ENCODE results near the gene ZBTB39.

Gene ZBTB39

GRCh38 chr12:57044468-57044867 lies 38.1 kb upstream of the ZBTB39 start:
- H3K4me3 Mint-ChIP-seq: no peak overlapping the region
- TF ChIP-seq, protein P1, sequence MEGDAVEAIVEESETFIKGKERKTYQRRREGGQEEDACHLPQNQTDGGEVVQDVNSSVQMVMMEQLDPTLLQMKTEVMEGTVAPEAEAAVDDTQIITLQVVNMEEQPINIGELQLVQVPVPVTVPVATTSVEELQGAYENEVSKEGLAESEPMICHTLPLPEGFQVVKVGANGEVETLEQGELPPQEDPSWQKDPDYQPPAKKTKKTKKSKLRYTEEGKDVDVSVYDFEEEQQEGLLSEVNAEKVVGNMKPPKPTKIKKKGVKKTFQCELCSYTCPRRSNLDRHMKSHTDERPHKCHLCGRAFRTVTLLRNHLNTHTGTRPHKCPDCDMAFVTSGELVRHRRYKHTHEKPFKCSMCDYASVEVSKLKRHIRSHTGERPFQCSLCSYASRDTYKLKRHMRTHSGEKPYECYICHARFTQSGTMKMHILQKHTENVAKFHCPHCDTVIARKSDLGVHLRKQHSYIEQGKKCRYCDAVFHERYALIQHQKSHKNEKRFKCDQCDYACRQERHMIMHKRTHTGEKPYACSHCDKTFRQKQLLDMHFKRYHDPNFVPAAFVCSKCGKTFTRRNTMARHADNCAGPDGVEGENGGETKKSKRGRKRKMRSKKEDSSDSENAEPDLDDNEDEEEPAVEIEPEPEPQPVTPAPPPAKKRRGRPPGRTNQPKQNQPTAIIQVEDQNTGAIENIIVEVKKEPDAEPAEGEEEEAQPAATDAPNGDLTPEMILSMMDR (IDR thresholded peaks at IDR 0.05; ENCODE audit: unreplicated experiment in 3 of 3): no peak
- no peaks in the 10 kb centered on the region for H3K9me3 Mint-ChIP-seq
- peaks cover 19% of the 10 kb centered on the region for H3K27me3 Mint-ChIP-seq (ENCODE audit: low read depth)
- H3K4me1 Mint-ChIP-seq: peaks cover 27% of the 10 kb centered on the region
- H3K36me3 Mint-ChIP-seq (ENCODE audit: low read depth): no peaks in the 10 kb centered on the region
- H3K27ac Mint-ChIP-seq: no peak overlapping the region

- Mint-ChIP-seq H3K4me1 (peaks cover 24% of the 10 kb centered on the region), H3K4me3 (no peak overlapping the region), H3K36me3 (ENCODE audit: low read depth) (no peaks in the 10 kb centered on the region), H3K9me3 (no peaks in the 10 kb centered on the region), H3K27ac (no peak overlapping the region), H3K27me3 (ENCODE audit: low read depth) (peaks cover 23% of the 10 kb centered on the region)
- TF ChIP-seq, protein P1 (IDR thresholded peaks at IDR 0.05; ENCODE audit: unreplicated experiment in 3 of 3): no peak
Observed at GRCh38 chr12:57042695-57043094, 36.3 kb upstream of the ZBTB39 start.

- no peak overlapping the region for H3K27ac Mint-ChIP-seq
- peaks cover 22% of the 10 kb centered on the region for H3K27me3 Mint-ChIP-seq (ENCODE audit: low read depth)
- TF ChIP-seq, protein P1 (IDR thresholded peaks at IDR 0.05; ENCODE audit: unreplicated experiment in 3 of 3): no peak
- H3K4me1 Mint-ChIP-seq: peaks cover 5% of the 10 kb centered on the region
- H3K4me3 Mint-ChIP-seq: no peak overlapping the region
- no peaks in the 10 kb centered on the region for H3K9me3 Mint-ChIP-seq
- no peaks in the 10 kb centered on the region for H3K36me3 Mint-ChIP-seq (ENCODE audit: low read depth)
Observed at GRCh38 chr12:57040750-57041149, 34.4 kb upstream of the ZBTB39 start.

DNA sequence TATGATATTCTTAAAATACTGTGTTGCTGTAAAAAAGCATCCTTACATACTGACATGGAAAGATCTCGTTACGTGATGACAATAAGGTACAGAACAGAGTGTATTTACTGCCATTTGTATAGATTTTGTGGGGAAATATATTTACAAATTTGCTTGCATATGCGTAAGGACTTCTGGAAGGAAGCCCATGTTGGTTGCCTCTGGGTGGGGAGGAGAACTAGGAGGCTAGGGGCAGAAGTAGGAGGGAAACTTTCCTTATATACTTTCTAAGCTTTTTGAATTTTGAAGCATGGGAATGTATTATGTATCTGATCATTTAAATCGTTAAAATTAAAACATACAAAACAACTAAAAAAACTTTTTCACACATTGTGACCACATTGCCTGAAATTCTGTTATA lies 33.9 kb upstream of the ZBTB39 start:
- no peaks in the 10 kb centered on the region for H3K9me3 Mint-ChIP-seq
- no peaks in the 10 kb centered on the region for H3K36me3 Mint-ChIP-seq (ENCODE audit: low read depth)
- no peak overlapping the region for H3K4me3 Mint-ChIP-seq
- TF ChIP-seq, protein P1 (IDR thresholded peaks at IDR 0.05; ENCODE audit: unreplicated experiment in 3 of 3): no peak
- H3K4me1 Mint-ChIP-seq: peaks cover 5% of the 10 kb centered on the region
- no peak overlapping the region for H3K27ac Mint-ChIP-seq
- H3K27me3 Mint-ChIP-seq (ENCODE audit: low read depth): peaks cover 23% of the 10 kb centered on the region

DNA sequence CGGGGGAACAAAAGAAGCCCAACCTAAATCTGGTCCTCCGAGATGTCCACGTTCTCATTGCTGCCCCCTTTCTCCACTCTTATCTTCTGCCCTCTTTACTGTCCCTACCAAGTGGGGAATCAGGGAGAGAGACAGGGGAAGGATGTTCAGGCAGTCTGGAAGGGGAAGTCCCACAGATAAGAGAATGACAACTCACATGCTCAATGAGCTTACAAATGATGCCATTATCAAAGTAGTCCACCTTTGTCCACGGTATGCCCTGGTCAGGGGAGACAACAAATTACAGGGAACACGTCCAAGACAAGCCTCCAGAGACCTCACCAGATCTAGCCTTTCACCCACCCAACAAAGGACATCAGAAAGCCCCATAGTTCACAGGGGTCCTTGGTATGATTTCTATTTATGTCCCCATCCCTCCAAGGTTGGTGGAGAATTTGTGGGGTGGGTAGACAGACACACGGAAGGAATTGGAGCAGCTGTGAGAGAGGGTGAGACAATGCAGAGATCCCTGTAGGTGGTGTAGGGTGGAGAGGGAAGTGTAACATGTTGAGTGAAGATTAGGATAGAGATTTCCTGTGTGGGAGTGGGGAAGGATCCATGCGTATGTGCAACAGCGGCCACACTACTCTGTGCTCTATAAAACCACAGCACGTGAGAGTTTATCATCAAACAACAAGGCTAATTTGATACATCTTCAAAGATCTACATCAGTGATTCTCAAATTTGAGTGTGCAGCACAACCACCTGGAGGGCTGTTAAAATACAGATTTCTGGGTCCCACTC lies 32.9 kb upstream of the ZBTB39 start:
- peaks cover 5% of the 10 kb centered on the region for H3K4me1 Mint-ChIP-seq
- peaks cover 28% of the 10 kb centered on the region for H3K27me3 Mint-ChIP-seq (ENCODE audit: low read depth)
- H3K36me3 Mint-ChIP-seq (ENCODE audit: low read depth): no peaks in the 10 kb centered on the region
- no peak overlapping the region for H3K27ac Mint-ChIP-seq
- TF ChIP-seq, protein P1 (IDR thresholded peaks at IDR 0.05; ENCODE audit: unreplicated experiment in 3 of 3): no peak
- H3K9me3 Mint-ChIP-seq: no peaks in the 10 kb centered on the region
- no peak overlapping the region for H3K4me3 Mint-ChIP-seq

- Mint-ChIP-seq H3K27ac (no peak overlapping the region), H3K4me1 (peaks cover 5% of the 10 kb centered on the region)
Observed at GRCh38 chr12:57037264-57037663, 30.9 kb upstream of the ZBTB39 start.

More at GRCh38 chr12:57037264-57037663, 30.9 kb upstream of the ZBTB39 start:
- Mint-ChIP-seq H3K27me3 (ENCODE audit: low read depth) (peaks cover 32% of the 10 kb centered on the region), H3K9me3 (no peaks in the 10 kb centered on the region), H3K4me3 (no peak overlapping the region), H3K36me3 (ENCODE audit: low read depth) (no peaks in the 10 kb centered on the region)
- TF ChIP-seq, protein P1 (IDR thresholded peaks at IDR 0.05; ENCODE audit: unreplicated experiment in 3 of 3): no peak

Data from nephron (organoid).